Memory B cell (primary cell): ENCODE measurements around the gene CCL22.

Experiments used
- ATAC-seq: fragments of 150-1000 bp; cut with Tn5 transposase; 2 replicates; pipeline ENCODE4 v1.10.0; 2021; ENCODE audit warnings: low read depth, mild to moderate bottlenecking, moderate library complexity
- DNase-seq, 2 donors: peaks; one replicate each; pipeline ENCODE4 v3.0.0; 2022; ENCODE audit warnings: low spot score in 2 of 2
- H3K27ac Mint-ChIP-seq: one replicate; pipeline ENCODE4 v1.8.0; 2022; ENCODE audit warnings: mild to moderate bottlenecking, moderate library complexity, mixed read lengths
- H3K27me3 Mint-ChIP-seq: one replicate; pipeline ENCODE4 v1.8.0; 2022; ENCODE audit warnings: mixed read lengths
- H3K36me3 Mint-ChIP-seq: one replicate; pipeline ENCODE4 v1.8.0; 2022; ENCODE audit warnings: mild to moderate bottlenecking, mixed read lengths
- H3K4me1 Mint-ChIP-seq: one replicate; pipeline ENCODE4 v1.8.0; 2022; ENCODE audit warnings: mixed read lengths
- H3K4me3 Mint-ChIP-seq: one replicate; pipeline ENCODE4 v1.8.0; 2022; ENCODE audit warnings: mild to moderate bottlenecking, moderate library complexity, mixed read lengths
- H3K9me3 Mint-ChIP-seq: one replicate; pipeline ENCODE4 v1.8.0; 2022; ENCODE audit warnings: mixed read lengths

Gene CCL22

GRCh38 chr16:57407521-57408353, 49.2 kb downstream of the CCL22 start:
- Mint-ChIP-seq H3K4me1 (peaks cover 16% of the 10 kb centered on the region), H3K27ac (no peak overlapping the region), H3K27me3 (no peaks in the 10 kb centered on the region), H3K4me3 (no peak overlapping the region), H3K36me3 (no peaks in the 10 kb centered on the region), H3K9me3 (no peaks in the 10 kb centered on the region)
- DNase-seq (no peak), ATAC-seq (no peak)

- Mint-ChIP-seq H3K27ac (no peak overlapping the region), H3K27me3 (no peaks in the 10 kb centered on the region), H3K9me3 (no peaks in the 10 kb centered on the region), H3K4me1 (peaks cover 29% of the 10 kb centered on the region), H3K4me3 (no peak overlapping the region), H3K36me3 (no peaks in the 10 kb centered on the region)
- no peak for DNase-seq
- no peak for ATAC-seq
Observed at GRCh38 chr16:57409065-57409464, 50.5 kb downstream of the CCL22 start.

- Mint-ChIP-seq H3K9me3 (no peaks in the 10 kb centered on the region), H3K4me1 (peaks cover 29% of the 10 kb centered on the region), H3K36me3 (no peaks in the 10 kb centered on the region), H3K27ac (no peak overlapping the region), H3K27me3 (no peaks in the 10 kb centered on the region), H3K4me3 (no peak overlapping the region)
- DNase-seq, result no peak
- ATAC-seq, result no peak
Observed at GRCh38 chr16:57409870-57410587, 51.4 kb downstream of the CCL22 start.

GRCh38 chr16:57411362-57411976, 52.9 kb downstream of the CCL22 start:
- Mint-ChIP-seq H3K9me3 (no peaks in the 10 kb centered on the region), H3K4me3 (no peak overlapping the region), H3K27ac (no peak overlapping the region), H3K27me3 (no peaks in the 10 kb centered on the region), H3K36me3 (no peaks in the 10 kb centered on the region), H3K4me1 (peaks cover 28% of the 10 kb centered on the region)
- ATAC-seq, result no peak
- no peak for DNase-seq

- no peak overlapping the region for H3K4me3 Mint-ChIP-seq
- no peaks in the 10 kb centered on the region for H3K36me3 Mint-ChIP-seq
- no peaks in the 10 kb centered on the region for H3K27me3 Mint-ChIP-seq
- no peak overlapping the region for H3K27ac Mint-ChIP-seq
- no peaks in the 10 kb centered on the region for H3K9me3 Mint-ChIP-seq
- peaks cover 36% of the 10 kb centered on the region for H3K4me1 Mint-ChIP-seq
- ATAC-seq, result no peak
- DNase-seq, result no peak
Observed at GRCh38 chr16:57412584-57412983, 54.0 kb downstream of the CCL22 start.

- no peaks in the 10 kb centered on the region for H3K27me3 Mint-ChIP-seq
- peak overlapping the region; percentile 31 for H3K27ac Mint-ChIP-seq
- DNase-seq (peak; percentile 58 to 75), ATAC-seq (peak; percentile 96)
- H3K4me1 Mint-ChIP-seq, result peaks cover 39% of the 10 kb centered on the region
- no peaks in the 10 kb centered on the region for H3K9me3 Mint-ChIP-seq
- no peaks in the 10 kb centered on the region for H3K36me3 Mint-ChIP-seq
- H3K4me3 Mint-ChIP-seq, result peak overlapping the region; percentile 2
Observed at GRCh38 chr16:57413301-57413730, 54.7 kb downstream of the CCL22 start.

- H3K36me3 Mint-ChIP-seq, result no peaks in the 10 kb centered on the region
- ATAC-seq (peak; percentile 14), DNase-seq (no peak)
- H3K9me3 Mint-ChIP-seq, result no peaks in the 10 kb centered on the region
- H3K4me3 Mint-ChIP-seq, result peak overlapping the region; percentile 2
- H3K4me1 Mint-ChIP-seq, result peaks cover 41% of the 10 kb centered on the region
- H3K27me3 Mint-ChIP-seq, result no peaks in the 10 kb centered on the region
- H3K27ac Mint-ChIP-seq, result peak overlapping the region; percentile 31
Observed at GRCh38 chr16:57413733-57414132, 55.1 kb downstream of the CCL22 start.
